B cell (primary cell): ENCODE measurements around the gene MAZ. TPM values are rescaled to one million over a fixed set of nuclear protein-coding genes. Genes with fewer than 3 reads are reported as not detected.

ENCODE experiments used
- ATAC-seq: fragments of 200-7000 bp; cut with Tn5 transposase; one replicate; pipeline ENCODE4 v1.10.0; 2021; ENCODE audit warnings: low read depth, mild to moderate bottlenecking, moderate number of reproducible peaks, moderate library complexity
- CTCF ChIA-PET: fragments of 350-600 bp; sonication (Branson Sonifier 250); formaldehyde crosslinking; loops from one replicate; lab custom pipeline; 2021; ENCODE audit warnings: antibody characterized with exemption, inconsistent platforms; lab: Charles Lee
- POLR2A ChIA-PET: fragments of 350-600 bp; sonication (Branson Sonifier 250); formaldehyde crosslinking; loops from one replicate; lab custom pipeline; 2021; ENCODE audit warnings: antibody characterized with exemption; lab: Charles Lee
- DNase-seq: peaks from one replicate; pipeline ENCODE4 v3.0.0; 2013
- H2AFZ ChIP-seq: 2 replicates; pipeline ENCODE4 v1.6.1; 2012; ENCODE audit warnings: mild to moderate bottlenecking, low read depth, low read length; ENCODE audit not compliant: insufficient read depth, poor library complexity, severe bottlenecking
- H3K27ac ChIP-seq, 2 donors: 1 replicate in 1 of 2; 2 replicates in 1 of 2; pipeline ENCODE4 v1.5.1; 2012 to 2013; ENCODE audit warnings: low read length in 2 of 2, mild to moderate bottlenecking in 2 of 2, moderate library complexity in 1 of 2
- H3K27me3 ChIP-seq, 4 experiments: fragments of 200-600 bp in 1 of 4; sonication (generic) in 1 of 4; replicated peaks in 1 of 4; 1 replicate in 2 of 4; 2 replicates in 2 of 4; pipeline versions ENCODE4 v1.6.1 to v1.7.0; 2013 to 2016; ENCODE audit warnings: low read length in 3 of 4, mild to moderate bottlenecking in 2 of 4, mixed read lengths in 1 of 4, moderate library complexity in 1 of 4; ENCODE audit not compliant: insufficient read depth in 4 of 4, control insufficient read depth in 3 of 4; ENCODE audit errors: control extremely low read depth in 1 of 4
- H3K36me3 ChIP-seq, 2 experiments: replicated peaks in 1 of 2; 1 replicate in 1 of 2; 2 replicates in 1 of 2; pipeline versions ENCODE4 v1.6.1 to v1.7.1; 2013; ENCODE audit warnings: low read length in 1 of 2; ENCODE audit not compliant: insufficient read depth in 2 of 2, control insufficient read depth in 1 of 2; ENCODE audit errors: control extremely low read depth in 1 of 2, extremely low read depth in 1 of 2
- H3K4me1 ChIP-seq, 2 donors: fragments of 200-600 bp in 1 of 2; sonication (generic) in 1 of 2; 1 replicate in 1 of 2; 2 replicates in 1 of 2; pipeline versions ENCODE4 v1.5.1 to v1.6.1; 2013 to 2017; ENCODE audit warnings: low read length in 2 of 2; ENCODE audit not compliant: control insufficient read depth in 2 of 2, insufficient read depth in 2 of 2
- H3K4me2 ChIP-seq: replicated peaks from 2 replicates; pipeline ENCODE3; 2012; ENCODE audit warnings: mild to moderate bottlenecking, low read depth, low read length; ENCODE audit not compliant: poor library complexity, severe bottlenecking
- H3K4me3 ChIP-seq, 5 experiments: fragments of 200-600 bp in 1 of 5; sonication (generic) in 1 of 5; 1 replicate in 3 of 5; 2 replicates in 2 of 5; pipeline versions ENCODE4 v1.5.1 to v1.7.0; 2011 to 2016; ENCODE audit warnings: low read length in 4 of 5, mild to moderate bottlenecking in 4 of 5, low read depth in 2 of 5, control low read depth in 1 of 5, moderate library complexity in 1 of 5; ENCODE audit not compliant: insufficient read depth in 1 of 5; ENCODE audit errors: control extremely low read depth in 1 of 5, extremely low read depth in 1 of 5
- H3K79me2 ChIP-seq: fragments of 200-600 bp; sonication (generic); one replicate; pipeline ENCODE4 v1.6.0; 2016; ENCODE audit warnings: low read length; ENCODE audit not compliant: control insufficient read depth, insufficient read depth
- H3K9ac ChIP-seq: fragments of 200-600 bp; sonication (generic); 2 replicates; pipeline ENCODE4 v1.6.1; 2017; ENCODE audit warnings: mild to moderate bottlenecking, low read length, moderate library complexity
- H3K9me3 ChIP-seq, 3 donors: one replicate each; pipeline versions ENCODE4 v1.6.1 to v1.7.1; 2013; ENCODE audit warnings: low read length in 2 of 3; ENCODE audit not compliant: control insufficient read depth in 2 of 3, insufficient read depth in 1 of 3; ENCODE audit errors: control extremely low read depth in 1 of 3
- H4K20me1 ChIP-seq: 2 replicates; pipeline ENCODE4 v1.6.0; 2012; ENCODE audit warnings: mild to moderate bottlenecking, low read length; ENCODE audit not compliant: insufficient read depth, control insufficient read depth, poor library complexity, severe bottlenecking
- H3K27ac Mint-ChIP-seq: one replicate; pipeline ENCODE4 v1.8.0; 2021; ENCODE audit warnings: mixed read lengths
- H3K27me3 Mint-ChIP-seq: one replicate; pipeline ENCODE4 v1.8.0; 2021; ENCODE audit warnings: mixed read lengths
- H3K4me1 Mint-ChIP-seq: one replicate; pipeline ENCODE4 v1.8.0; 2021; ENCODE audit warnings: mixed read lengths
- H3K4me3 Mint-ChIP-seq: one replicate; pipeline ENCODE4 v1.8.0; 2021; ENCODE audit warnings: mixed read lengths
- H3K9me3 Mint-ChIP-seq: one replicate; pipeline ENCODE4 v1.8.0; 2022; ENCODE audit warnings: mixed read lengths; ENCODE audit not compliant: insufficient read depth
- EZH2 ChIP-seq: IDR thresholded peaks from 2 replicates; pipeline ENCODE4 v1.6.1; 2012; ENCODE audit warnings: borderline replicate concordance, low read depth, mild to moderate bottlenecking, moderate library complexity, low read length; ENCODE audit not compliant: insufficient read depth, poor library complexity, severe bottlenecking
- WGBS: methylation state at CpG from one replicate; pipeline ENCODE4 v1.1.5; 2013; ENCODE audit warnings: missing lambda C conversion rate; ENCODE audit not compliant: insufficient coverage; 5-methylcytosine and 5-hydroxymethylcytosine counted together
- intact Hi-C: fragments of 100-400 bp; cut with micrococcal nuclease; formaldehyde crosslinking; loops from one replicate; pipeline ENCODE4 v1.10.0; 2022
- polyA plus RNA-seq: library from polyadenylated mRNA; depleted of rRNA; stranded (reverse); fragments of >200 nt; gene quantifications from 2 replicates; pipeline ENCODE4 v1.2.3, GENCODE V29; 2012
- small RNA-seq: library from RNA; depleted of rRNA; stranded (forward); fragments of <200 nt; gene quantifications from one replicate; pipeline ENCODE3, GENCODE V24; 2012; ENCODE audit warnings: low replicate concordance, low read depth; ENCODE audit not compliant: insufficient read length
- total RNA-seq, 2 donors: library from RNA; stranded (reverse); fragments of 120-200 nt in 1 of 2; gene quantifications; 1 replicate in 1 of 2; 2 replicates in 1 of 2; pipeline versions ENCODE4 v1.2.3 to v1.2.4, GENCODE V29; 2013 to 2022
- TF ChIP-seq, protein P1 (sequence below): fragments of 200-600 bp; IDR thresholded peaks from one replicate; pipeline ENCODE4 v1.8.0; 2022; ENCODE audit warnings: antibody characterized with exemption, mild to moderate bottlenecking

MAZ gene
- total and polyA plus RNA-seq, 2 donors (not counting 1 experiment from before 2014, with no cell fraction given), result 170 to 198 TPM

DNA sequence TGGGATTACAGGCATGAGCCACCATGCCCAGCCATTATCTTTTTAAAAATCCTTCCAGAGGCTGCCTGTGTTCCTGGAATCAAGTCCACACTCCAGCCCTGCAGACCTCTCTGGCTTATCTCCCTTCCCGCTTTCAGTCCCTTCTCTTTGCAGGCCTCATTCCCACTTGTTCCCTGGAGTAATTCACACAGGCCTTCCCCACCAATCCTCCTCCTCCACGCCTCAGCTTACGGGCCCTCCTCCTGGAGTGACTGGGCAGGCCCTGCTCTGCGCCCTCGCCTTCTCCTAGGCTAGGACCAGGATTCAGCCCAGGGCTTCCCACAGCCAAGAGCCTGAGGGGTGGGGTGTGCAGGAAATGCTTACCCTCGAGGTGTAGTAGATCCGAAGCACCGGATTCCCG is 53.9 kb downstream of the MAZ start:
- Histone ChIP-seq H4K20me1 (peaks cover 8% of the 10 kb centered on the region), H3K36me3 (peaks cover 4 to 25% of the 10 kb centered on the region in 2 experiments), H3K27me3 (no peaks in the 10 kb centered on the region), H3K4me1 (peaks cover 14 to 19% of the 10 kb centered on the region in 2 donors), H3K27ac (no peak overlapping the region), H3K9me3 (peaks cover 0 to 4% (median 0%) of the 10 kb centered on the region in 3 donors), H3K4me3 (no peak overlapping the region), H3K9ac (no peak overlapping the region), H3K4me2 (no peak overlapping the region), H2AFZ (no peak overlapping the region), H3K79me2 (peaks cover 16% of the 10 kb centered on the region)
- Mint-ChIP-seq H3K9me3 (no peaks in the 10 kb centered on the region), H3K27me3 (no peaks in the 10 kb centered on the region), H3K4me3 (peak overlapping the region; percentile 96), H3K4me1 (peaks cover 21% of the 10 kb centered on the region), H3K27ac (no peak overlapping the region)
- DNase-seq, result no peak
- WGBS, result 96% methylated on average over 7 of the region's 9 CpGs
- no peak for ATAC-seq
- POLR2A ChIA-PET, result interaction anchor here (0.6 kb wide), 1 partner anchor 54 kb away, joined by 4 read pairs; the partner anchor contains the start of gene MAZ
- intact Hi-C loops, result loop anchor here (5.0 to 10.0 kb wide), 2 partner anchors 113 to 535 kb away; partner anchors contain the start of genes C16orf54 and ZNF48
- CTCF ChIA-PET, result interaction anchor here (0.5 kb wide), 1 partner anchor 11 kb away, joined by 3 read pairs; no protein-coding TSS in a partner anchor
- TF ChIP-seq, protein P1, sequence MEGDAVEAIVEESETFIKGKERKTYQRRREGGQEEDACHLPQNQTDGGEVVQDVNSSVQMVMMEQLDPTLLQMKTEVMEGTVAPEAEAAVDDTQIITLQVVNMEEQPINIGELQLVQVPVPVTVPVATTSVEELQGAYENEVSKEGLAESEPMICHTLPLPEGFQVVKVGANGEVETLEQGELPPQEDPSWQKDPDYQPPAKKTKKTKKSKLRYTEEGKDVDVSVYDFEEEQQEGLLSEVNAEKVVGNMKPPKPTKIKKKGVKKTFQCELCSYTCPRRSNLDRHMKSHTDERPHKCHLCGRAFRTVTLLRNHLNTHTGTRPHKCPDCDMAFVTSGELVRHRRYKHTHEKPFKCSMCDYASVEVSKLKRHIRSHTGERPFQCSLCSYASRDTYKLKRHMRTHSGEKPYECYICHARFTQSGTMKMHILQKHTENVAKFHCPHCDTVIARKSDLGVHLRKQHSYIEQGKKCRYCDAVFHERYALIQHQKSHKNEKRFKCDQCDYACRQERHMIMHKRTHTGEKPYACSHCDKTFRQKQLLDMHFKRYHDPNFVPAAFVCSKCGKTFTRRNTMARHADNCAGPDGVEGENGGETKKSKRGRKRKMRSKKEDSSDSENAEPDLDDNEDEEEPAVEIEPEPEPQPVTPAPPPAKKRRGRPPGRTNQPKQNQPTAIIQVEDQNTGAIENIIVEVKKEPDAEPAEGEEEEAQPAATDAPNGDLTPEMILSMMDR, result no peak
- TF ChIP-seq EZH2, result no peak

Small RNA genes within 50 kb of the gene (small RNA-seq; reads per million reads assigned to genes)
- not detected for gene AC009133.6
- not detected for gene AC120114.4

Other genes with a start within 250 kb of the MAZ start
- 1.1 and 1.7 TPM in 2 replicates for gene SPN, start 143.3 kb upstream of the MAZ start, total RNA-seq
- 1.9 and 3.5 TPM in 2 replicates for gene SPN, start 143.3 kb upstream of the MAZ start, polyA plus RNA-seq
- 0.22 and 0.24 TPM in 2 replicates for gene QPRT, start 127.3 kb upstream of the MAZ start, total RNA-seq
- gene QPRT, start 127.3 kb upstream of the MAZ start, polyA plus RNA-seq, result 0.06 and 0.30 TPM in 2 replicates
- gene C16orf54, start 60.5 kb upstream of the MAZ start, total RNA-seq, result 64.4 and 68.3 TPM in 2 replicates
- 21.0 and 44.0 TPM in 2 replicates for gene C16orf54, start 60.5 kb upstream of the MAZ start, polyA plus RNA-seq
- gene ZG16, start 28.3 kb upstream of the MAZ start, total RNA-seq, result not detected in 2 replicates
- gene ZG16, start 28.3 kb upstream of the MAZ start, polyA plus RNA-seq, result 0.06 TPM in 1 of 2 replicates, not detected in the other
- 53.5 and 53.9 TPM in 2 replicates for gene KIF22, start 15.8 kb upstream of the MAZ start, total RNA-seq
- 57.2 and 67.5 TPM in 2 replicates for gene KIF22, start 15.8 kb upstream of the MAZ start, polyA plus RNA-seq
- gene PRRT2, start 5.7 kb downstream of the MAZ start, total RNA-seq, result 1.6 and 3.1 TPM in 2 replicates
- gene PRRT2, start 5.7 kb downstream of the MAZ start, polyA plus RNA-seq, result 0.71 and 0.79 TPM in 2 replicates
- gene PAGR1, start 9.6 kb downstream of the MAZ start, total RNA-seq, result 26.7 and 28.4 TPM in 2 replicates
- 17.8 and 18.0 TPM in 2 replicates for gene PAGR1, start 9.6 kb downstream of the MAZ start, polyA plus RNA-seq
- 109 and 112 TPM in 2 replicates for gene MVP, start 13.9 kb downstream of the MAZ start, total RNA-seq
- 121 and 217 TPM in 2 replicates for gene MVP, start 13.9 kb downstream of the MAZ start, polyA plus RNA-seq
- gene CDIPT, start 56.7 kb downstream of the MAZ start, total RNA-seq, result 49.2 and 51.2 TPM in 2 replicates
- 44.5 and 63.3 TPM in 2 replicates for gene CDIPT, start 56.7 kb downstream of the MAZ start, polyA plus RNA-seq
- not detected in 2 replicates for gene SEZ6L2, start 93.0 kb downstream of the MAZ start, total RNA-seq
- 0.10 TPM in 1 of 2 replicates, not detected in the other for gene SEZ6L2, start 93.0 kb downstream of the MAZ start, polyA plus RNA-seq
- gene ASPHD1, start 94.0 kb downstream of the MAZ start, total RNA-seq, result not detected in 2 replicates
- gene ASPHD1, start 94.0 kb downstream of the MAZ start, polyA plus RNA-seq, result not detected in 2 replicates
- gene KCTD13, start 119.7 kb downstream of the MAZ start, total RNA-seq, result 74.3 and 83.9 TPM in 2 replicates
- 61.5 and 78.2 TPM in 2 replicates for gene KCTD13, start 119.7 kb downstream of the MAZ start, polyA plus RNA-seq
- 56.3 and 66.6 TPM in 2 replicates for gene TMEM219, start 155.6 kb downstream of the MAZ start, total RNA-seq
- 88.3 and 103 TPM in 2 replicates for gene TMEM219, start 155.6 kb downstream of the MAZ start, polyA plus RNA-seq
- gene TAOK2, start 167.3 kb downstream of the MAZ start, total RNA-seq, result 50.8 and 51.9 TPM in 2 replicates
- 25.5 and 30.3 TPM in 2 replicates for gene TAOK2, start 167.3 kb downstream of the MAZ start, polyA plus RNA-seq
- gene HIRIP3, start 189.1 kb downstream of the MAZ start, total RNA-seq, result 9.7 and 13.9 TPM in 2 replicates
- 6.2 and 12.2 TPM in 2 replicates for gene HIRIP3, start 189.1 kb downstream of the MAZ start, polyA plus RNA-seq
- 113 and 119 TPM in 2 replicates for gene INO80E, start 189.7 kb downstream of the MAZ start, total RNA-seq
- gene INO80E, start 189.7 kb downstream of the MAZ start, polyA plus RNA-seq, result 101 and 103 TPM in 2 replicates
- not detected in 2 replicates for gene DOC2A, start 204.5 kb downstream of the MAZ start, total RNA-seq
- not detected in 2 replicates for gene DOC2A, start 204.5 kb downstream of the MAZ start, polyA plus RNA-seq
- gene C16orf92, start 216.7 kb downstream of the MAZ start, total RNA-seq, result not detected in 2 replicates
- gene C16orf92, start 216.7 kb downstream of the MAZ start, polyA plus RNA-seq, result not detected in 2 replicates
- not detected in 2 replicates for gene TLCD3B, start 224.7 kb downstream of the MAZ start, total RNA-seq
- gene TLCD3B, start 224.7 kb downstream of the MAZ start, polyA plus RNA-seq, result not detected in 2 replicates